Type B pancreatic cell (in vitro differentiated cells): ENCODE results near the gene OVAAL. TPM values are rescaled to one million over a fixed set of nuclear protein-coding genes. Genes with fewer than 3 reads are reported as not detected.

Experiments used
- DNase-seq: peaks from one replicate; pipeline ENCODE4 v3.0.0; 2021; ENCODE audit warnings: mixed read lengths; ENCODE audit not compliant: unreplicated experiment; ENCODE audit errors: extremely low spot score
- H3K27ac Mint-ChIP-seq: 2 replicates; pipeline ENCODE4 v1.8.0; 2021; ENCODE audit warnings: mild to moderate bottlenecking, mixed read lengths
- H3K27me3 Mint-ChIP-seq: 2 replicates; pipeline ENCODE4 v1.8.0; 2021; ENCODE audit warnings: mixed read lengths
- H3K36me3 Mint-ChIP-seq: 2 replicates; pipeline ENCODE4 v1.8.0; 2021; ENCODE audit warnings: mixed read lengths
- H3K4me1 Mint-ChIP-seq: one replicate; pipeline ENCODE4 v1.8.0; 2021; ENCODE audit warnings: mixed read lengths; ENCODE audit not compliant: unreplicated experiment
- H3K4me3 Mint-ChIP-seq: 2 replicates; pipeline ENCODE4 v1.8.0; 2021; ENCODE audit warnings: mild to moderate bottlenecking, mixed read lengths
- H3K9me3 Mint-ChIP-seq: 2 replicates; pipeline ENCODE4 v1.8.0; 2021; ENCODE audit warnings: mixed read lengths
- total RNA-seq: library from RNA; stranded (reverse); gene quantifications from 2 replicates; pipeline ENCODE4 v1.2.1, GENCODE V29; 2021; ENCODE audit warnings: low replicate concordance
- TF ChIP-seq, protein P1 (sequence below): fragments of 200-600 bp; sonication (generic); conservative IDR thresholded peaks from 2 replicates; pipeline ENCODE4 v1.5.0; 2021; ENCODE audit warnings: antibody characterized with exemption, mild to moderate bottlenecking

OVAAL gene
- total RNA-seq, 1 donor from 2014 or later: not detected

DNA sequence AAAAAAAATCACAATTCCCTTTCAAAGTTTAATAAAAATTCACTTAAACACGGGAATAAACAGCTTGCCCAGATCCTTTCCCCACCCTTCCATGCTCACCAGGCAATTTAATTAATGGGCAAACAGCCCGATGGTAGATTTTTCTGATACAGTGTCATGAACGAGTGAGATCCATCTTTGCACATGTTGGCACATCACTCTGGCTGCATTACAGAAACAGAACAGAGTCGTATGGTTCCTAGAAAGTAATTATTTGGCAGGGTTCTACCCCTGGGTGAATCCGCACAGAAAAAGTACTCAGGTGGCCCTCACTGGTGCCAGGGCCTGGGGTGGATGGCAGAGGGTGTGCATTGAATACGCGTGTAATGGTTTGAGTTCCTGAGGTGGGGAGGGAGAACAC is 24.6 kb upstream of the OVAAL start:
- Mint-ChIP-seq H3K9me3 (no peaks in the 10 kb centered on the region), H3K27me3 (no peaks in the 10 kb centered on the region), H3K4me3 (no peak overlapping the region), H3K4me1 (peaks cover 11% of the 10 kb centered on the region), H3K36me3 (no peaks in the 10 kb centered on the region), H3K27ac (no peak overlapping the region)
- DNase-seq: no peak
- TF ChIP-seq, protein P1, sequence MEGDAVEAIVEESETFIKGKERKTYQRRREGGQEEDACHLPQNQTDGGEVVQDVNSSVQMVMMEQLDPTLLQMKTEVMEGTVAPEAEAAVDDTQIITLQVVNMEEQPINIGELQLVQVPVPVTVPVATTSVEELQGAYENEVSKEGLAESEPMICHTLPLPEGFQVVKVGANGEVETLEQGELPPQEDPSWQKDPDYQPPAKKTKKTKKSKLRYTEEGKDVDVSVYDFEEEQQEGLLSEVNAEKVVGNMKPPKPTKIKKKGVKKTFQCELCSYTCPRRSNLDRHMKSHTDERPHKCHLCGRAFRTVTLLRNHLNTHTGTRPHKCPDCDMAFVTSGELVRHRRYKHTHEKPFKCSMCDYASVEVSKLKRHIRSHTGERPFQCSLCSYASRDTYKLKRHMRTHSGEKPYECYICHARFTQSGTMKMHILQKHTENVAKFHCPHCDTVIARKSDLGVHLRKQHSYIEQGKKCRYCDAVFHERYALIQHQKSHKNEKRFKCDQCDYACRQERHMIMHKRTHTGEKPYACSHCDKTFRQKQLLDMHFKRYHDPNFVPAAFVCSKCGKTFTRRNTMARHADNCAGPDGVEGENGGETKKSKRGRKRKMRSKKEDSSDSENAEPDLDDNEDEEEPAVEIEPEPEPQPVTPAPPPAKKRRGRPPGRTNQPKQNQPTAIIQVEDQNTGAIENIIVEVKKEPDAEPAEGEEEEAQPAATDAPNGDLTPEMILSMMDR: no peak

DNA sequence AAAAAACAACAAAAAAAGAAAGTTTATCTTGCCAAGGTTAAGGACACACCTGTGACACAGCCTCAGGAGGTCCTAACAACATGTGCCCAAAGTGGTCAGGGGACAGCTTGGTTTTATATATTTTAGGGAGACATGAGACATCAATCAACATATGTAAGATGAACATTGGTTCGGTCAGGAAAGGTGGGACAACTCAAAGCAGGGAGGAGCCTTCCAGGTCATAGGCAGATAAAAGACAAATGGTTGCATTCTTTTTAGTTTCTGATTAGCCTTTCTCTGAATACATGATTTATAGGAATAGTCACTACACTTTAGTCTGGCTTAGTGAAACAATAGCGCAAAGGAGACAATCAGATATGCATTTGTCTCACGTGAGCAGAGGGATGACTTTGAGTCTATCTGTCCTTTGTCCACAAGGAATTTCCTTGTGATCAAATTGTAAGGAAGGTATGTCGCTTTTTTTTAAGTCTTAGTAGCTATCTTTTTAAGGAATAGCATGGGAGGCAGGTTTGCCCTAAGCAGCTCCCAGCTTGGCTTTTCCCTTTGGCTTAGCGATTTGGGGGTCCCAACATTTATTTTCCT is 23.3 kb upstream of the OVAAL start:
- Mint-ChIP-seq H3K4me3 (no peak overlapping the region), H3K4me1 (peaks cover 11% of the 10 kb centered on the region), H3K27me3 (no peaks in the 10 kb centered on the region), H3K9me3 (no peaks in the 10 kb centered on the region), H3K27ac (no peak overlapping the region), H3K36me3 (no peaks in the 10 kb centered on the region)
- TF ChIP-seq, protein P1: no peak
- no peak for DNase-seq

DNA sequence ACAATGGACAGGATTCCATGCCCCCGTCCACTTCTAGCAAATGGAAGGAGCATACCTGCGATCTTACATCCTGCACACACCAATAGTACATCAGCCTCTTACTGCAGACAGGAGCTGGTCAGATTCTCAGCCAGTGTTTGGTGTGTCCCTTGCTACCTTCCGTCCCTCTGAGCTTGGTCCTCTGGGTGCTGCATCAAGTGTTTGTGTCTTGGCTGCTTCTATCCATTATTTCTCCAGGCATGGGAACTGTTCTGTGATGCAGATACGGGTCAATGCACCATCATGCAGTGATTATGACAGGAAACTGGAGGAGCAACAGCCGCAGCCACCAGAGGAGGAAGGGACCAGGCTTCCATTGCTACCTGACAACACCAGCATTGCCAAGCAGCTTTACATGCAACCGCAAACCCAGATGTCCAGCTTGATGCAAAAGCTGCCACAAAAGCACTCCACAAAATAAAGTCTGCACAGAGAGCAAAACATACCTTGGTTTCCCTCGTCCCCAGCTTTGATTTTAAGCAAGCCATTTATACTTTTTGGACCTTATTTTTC is 21.9 kb upstream of the OVAAL start:
- no peak overlapping the region for H3K4me3 Mint-ChIP-seq
- TF ChIP-seq, protein P1: no peak
- no peak for DNase-seq
- H3K4me1 Mint-ChIP-seq: peaks cover 17% of the 10 kb centered on the region
- no peaks in the 10 kb centered on the region for H3K27me3 Mint-ChIP-seq
- no peaks in the 10 kb centered on the region for H3K9me3 Mint-ChIP-seq
- H3K36me3 Mint-ChIP-seq: no peaks in the 10 kb centered on the region
- no peak overlapping the region for H3K27ac Mint-ChIP-seq

DNA sequence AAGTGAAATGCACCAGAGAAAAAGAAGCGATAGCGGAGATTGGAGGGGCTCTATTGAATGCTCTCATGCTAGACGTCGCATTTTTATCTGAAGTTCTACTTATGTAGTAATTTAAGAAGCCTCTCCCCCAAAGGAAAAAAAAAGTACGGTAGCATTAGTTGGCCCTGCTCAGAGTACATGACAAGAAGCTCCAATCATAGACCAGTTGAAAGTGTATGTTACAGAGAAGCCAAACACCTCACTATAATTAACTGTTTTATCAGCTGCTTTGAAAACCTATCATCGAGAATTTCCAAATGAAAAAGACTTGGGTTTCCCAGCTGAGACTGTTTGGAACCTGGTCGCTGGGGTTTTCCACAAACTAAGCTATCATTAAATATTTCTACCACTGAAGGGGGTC is 19.6 kb upstream of the OVAAL start:
- peaks cover 5% of the 10 kb centered on the region for H3K4me1 Mint-ChIP-seq
- TF ChIP-seq, protein P1: no peak

DNA sequence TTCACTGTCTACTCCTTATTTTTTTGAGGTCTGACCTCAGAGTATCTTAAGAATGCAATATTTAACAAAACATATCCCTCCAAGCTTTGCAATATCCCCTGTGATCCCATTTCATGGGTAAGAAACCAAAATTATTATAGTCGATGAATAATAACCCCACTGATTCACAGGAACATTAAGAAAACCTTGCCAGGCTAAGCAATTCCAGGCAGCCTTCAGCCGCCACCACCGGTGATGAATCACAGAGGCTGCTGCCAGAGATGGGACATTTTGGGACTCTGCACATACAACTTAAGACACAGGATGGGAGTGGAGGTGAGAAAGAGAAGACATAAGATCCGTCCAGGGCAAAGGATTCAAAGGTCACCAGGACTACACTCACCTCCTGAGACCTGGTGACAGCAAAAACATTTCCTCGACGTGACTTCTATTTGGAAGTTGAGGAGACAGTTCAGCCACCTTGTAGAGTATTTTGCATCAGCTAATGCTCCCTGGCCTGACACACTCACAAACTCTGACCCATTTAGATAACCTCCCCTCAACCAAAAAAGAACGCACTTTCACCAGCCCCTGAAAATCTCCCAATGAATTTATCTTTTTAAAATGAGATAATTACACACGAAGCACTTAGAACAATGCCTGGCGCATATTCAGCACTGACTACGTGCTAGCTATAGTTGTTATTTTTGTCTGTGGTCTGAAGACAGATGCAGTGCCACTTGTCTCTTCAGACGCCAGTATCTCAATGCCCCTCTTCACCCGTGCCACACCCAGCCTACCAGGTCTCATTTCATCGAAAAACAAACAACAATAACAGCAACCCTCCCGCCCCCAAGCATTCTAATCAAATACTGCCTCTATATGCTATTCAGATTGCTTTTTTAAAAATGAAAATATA is 17.8 kb upstream of the OVAAL start:
- H3K9me3 Mint-ChIP-seq: no peaks in the 10 kb centered on the region
- no peak overlapping the region for H3K4me3 Mint-ChIP-seq
- H3K4me1 Mint-ChIP-seq: peaks cover 5% of the 10 kb centered on the region
- TF ChIP-seq, protein P1: no peak
- no peak for DNase-seq
- no peaks in the 10 kb centered on the region for H3K36me3 Mint-ChIP-seq
- H3K27ac Mint-ChIP-seq: no peak overlapping the region
- no peaks in the 10 kb centered on the region for H3K27me3 Mint-ChIP-seq

More for the DNA sequence above, 19.6 kb upstream of the OVAAL start:
- Mint-ChIP-seq H3K36me3 (no peaks in the 10 kb centered on the region), H3K4me3 (no peak overlapping the region), H3K9me3 (no peaks in the 10 kb centered on the region), H3K27ac (no peak overlapping the region), H3K27me3 (no peaks in the 10 kb centered on the region)
- DNase-seq: no peak
